Measurements from ENCODE around the gene ZNF611. TPM values are rescaled to one million over a fixed set of nuclear protein-coding genes. Genes with fewer than 3 reads are reported as not detected.
"Not testable (repeated sequence)": the region's sequence is repeated elsewhere in the genome, so short reads cannot be mapped to it uniquely, and the experiment has no call there.

The ZNF611 gene
- total and polyA plus RNA-seq, 7 donors: 1.4 to 9.2 (median 4.1) TPM

DNA sequence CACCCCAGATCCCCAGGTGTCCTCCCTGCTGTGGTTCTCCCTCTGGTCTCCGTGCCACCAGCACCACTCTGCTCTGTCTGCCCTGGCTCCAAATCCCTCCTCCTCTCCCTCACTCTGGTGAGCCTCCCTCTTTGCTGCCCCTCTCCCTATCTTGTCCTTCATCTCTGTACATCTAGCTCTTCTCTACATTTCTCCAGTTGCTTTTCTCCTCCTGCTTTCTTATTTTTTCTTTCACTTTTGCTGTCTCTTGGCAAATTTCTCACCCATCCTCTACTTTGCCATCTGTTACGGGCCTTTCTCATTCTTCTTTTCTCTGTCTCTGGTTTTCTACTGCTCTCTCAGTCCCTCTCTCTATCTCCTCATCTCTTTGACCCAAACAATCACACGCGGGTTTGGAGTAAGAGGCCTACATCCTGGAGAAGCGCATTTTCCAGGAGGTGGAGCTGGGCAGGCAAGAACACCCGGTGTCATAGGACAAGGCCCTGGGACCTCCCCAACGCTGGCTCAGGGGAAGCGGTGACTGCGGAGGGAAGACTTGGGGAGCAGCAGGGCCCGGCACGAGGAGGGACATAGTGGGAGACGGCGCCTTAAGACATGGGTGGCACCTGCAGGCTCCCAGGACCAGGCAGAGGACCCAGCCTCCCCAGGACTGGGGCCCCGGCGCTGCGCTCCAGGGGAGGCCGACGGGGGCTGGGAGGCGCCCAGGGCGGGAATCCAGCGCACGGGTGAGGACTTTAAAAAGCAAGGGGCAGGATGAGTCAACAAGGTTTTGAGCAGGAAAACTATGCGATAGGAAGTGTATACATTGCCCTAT lies 9.9 kb downstream of the ZNF611 start:
- 89 to 93% (median 91%) methylated on average over 23 of the region's 23 CpGs for WGBS, 3 donors
- Histone ChIP-seq H3K27ac (no peak overlapping the region), H3K9me3 (no peaks in the 10 kb centered on the region), H3K36me3 (ENCODE audit: insufficient read depth in 1 of 2, low read depth in 1 of 2) (peaks cover 3 to 55% of the 10 kb centered on the region in 2 donors), H3K27me3 (ENCODE audit: insufficient read depth in 3 of 3, low read length in 2 of 3) (no peaks in the 10 kb centered on the region), H3K4me3 (no peak overlapping the region), H3K4me1 (no peaks in the 10 kb centered on the region)
- TF ChIP-seq, protein P1, sequence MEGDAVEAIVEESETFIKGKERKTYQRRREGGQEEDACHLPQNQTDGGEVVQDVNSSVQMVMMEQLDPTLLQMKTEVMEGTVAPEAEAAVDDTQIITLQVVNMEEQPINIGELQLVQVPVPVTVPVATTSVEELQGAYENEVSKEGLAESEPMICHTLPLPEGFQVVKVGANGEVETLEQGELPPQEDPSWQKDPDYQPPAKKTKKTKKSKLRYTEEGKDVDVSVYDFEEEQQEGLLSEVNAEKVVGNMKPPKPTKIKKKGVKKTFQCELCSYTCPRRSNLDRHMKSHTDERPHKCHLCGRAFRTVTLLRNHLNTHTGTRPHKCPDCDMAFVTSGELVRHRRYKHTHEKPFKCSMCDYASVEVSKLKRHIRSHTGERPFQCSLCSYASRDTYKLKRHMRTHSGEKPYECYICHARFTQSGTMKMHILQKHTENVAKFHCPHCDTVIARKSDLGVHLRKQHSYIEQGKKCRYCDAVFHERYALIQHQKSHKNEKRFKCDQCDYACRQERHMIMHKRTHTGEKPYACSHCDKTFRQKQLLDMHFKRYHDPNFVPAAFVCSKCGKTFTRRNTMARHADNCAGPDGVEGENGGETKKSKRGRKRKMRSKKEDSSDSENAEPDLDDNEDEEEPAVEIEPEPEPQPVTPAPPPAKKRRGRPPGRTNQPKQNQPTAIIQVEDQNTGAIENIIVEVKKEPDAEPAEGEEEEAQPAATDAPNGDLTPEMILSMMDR (IDR thresholded peaks at IDR 0.05): no peak
- no peak for DNase-seq
- no peak for ATAC-seq
- intact Hi-C loops (cut with DNase I): no loop called here

DNA sequence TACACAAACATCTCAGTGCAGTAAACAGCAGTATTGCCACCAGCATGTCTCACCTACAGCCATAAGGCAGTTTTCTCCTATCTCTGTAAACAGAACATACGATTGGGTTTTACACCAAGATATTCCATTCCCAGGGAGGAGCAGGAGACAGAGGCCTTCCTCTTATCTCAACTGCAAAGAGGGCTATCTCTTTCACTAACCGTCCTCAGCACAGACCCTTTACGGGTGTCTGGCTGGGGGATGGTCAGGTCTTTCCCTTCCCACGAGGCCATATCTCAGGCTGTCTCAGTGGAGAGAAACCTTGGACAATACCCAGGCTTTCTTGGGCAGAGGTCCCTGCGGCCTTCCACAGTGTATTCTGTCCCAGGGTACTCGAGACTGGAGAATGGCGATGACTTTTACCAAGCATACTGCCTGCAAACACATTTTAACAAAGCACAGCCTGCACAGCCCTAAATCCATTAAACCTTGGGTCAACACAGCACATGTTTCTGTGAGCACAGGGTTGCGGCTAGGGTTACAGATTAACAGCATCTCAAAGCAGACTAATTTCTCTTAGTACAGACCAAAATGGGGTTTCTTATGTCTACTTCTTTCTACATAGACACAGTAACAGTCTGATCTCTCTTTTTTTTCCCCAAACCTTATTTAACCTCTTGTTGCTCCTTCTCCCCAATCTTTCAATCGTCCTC lies 10.8 kb downstream of the ZNF611 start:
- H3K4me3 ChIP-seq; ATAC-seq; H3K27me3 ChIP-seq (ENCODE audit: insufficient read depth in 3 of 3, low read length in 2 of 3); DNase-seq; H3K4me1 ChIP-seq; H3K9me3 ChIP-seq; H3K27ac ChIP-seq; intact Hi-C loops (cut with DNase I): not testable (repeated sequence)
- 69 to 75% (median 69%) methylated on average over 9 of the region's 9 CpGs for WGBS, 3 donors
- peaks cover 3 to 53% of the 10 kb centered on the region in 2 donors for H3K36me3 ChIP-seq (ENCODE audit: insufficient read depth in 1 of 2, low read depth in 1 of 2)

DNA sequence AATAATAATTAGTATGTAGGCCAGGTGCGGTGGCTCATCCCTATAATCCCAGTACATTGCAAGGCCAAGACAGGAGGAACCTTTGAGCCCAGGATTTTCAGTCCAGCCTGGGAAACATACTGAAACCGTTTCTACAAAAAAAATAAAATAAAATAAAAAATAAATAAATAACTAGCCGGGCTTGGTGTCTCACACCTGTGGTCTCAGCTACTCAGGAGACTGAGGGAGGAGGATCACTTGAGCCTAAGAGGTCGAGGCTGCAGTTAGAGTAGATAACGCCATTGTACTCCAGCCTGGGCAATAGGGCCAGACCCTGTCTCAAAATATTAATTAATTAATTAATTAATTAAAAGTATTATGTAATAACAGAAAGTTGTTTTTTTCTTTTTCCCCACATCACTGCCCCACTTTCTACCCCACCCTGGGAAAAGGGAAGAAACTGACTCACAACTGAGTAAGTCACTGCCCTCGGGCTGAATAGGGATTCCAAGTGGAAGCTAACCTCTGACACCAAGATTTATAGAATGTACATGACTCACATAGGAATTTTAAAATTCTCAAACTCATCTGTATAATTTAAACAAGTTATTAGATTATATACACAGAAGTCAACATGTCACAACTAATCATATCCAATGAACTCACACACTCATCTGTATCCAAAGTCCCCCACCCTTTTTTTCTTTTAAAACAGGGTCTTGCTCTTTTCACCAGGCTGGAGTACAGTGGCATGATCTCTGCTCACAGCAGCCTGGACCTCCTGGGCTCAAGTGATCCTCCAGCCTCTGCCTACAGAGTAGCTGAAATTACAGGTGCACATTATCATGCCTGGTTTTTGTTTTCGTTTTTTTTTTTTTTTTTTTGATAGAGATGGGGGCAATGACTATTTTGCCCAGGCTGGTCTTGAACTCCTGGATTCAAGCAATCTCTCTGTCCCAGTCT lies 12.5 kb downstream of the ZNF611 start:
- H3K36me3 ChIP-seq (ENCODE audit: insufficient read depth in 1 of 2, low read depth in 1 of 2): peaks cover 3 to 35% of the 10 kb centered on the region in 2 donors
- intact Hi-C loops (cut with DNase I): no loop called here
- H3K4me1 ChIP-seq: no peaks in the 10 kb centered on the region
- H3K9me3 ChIP-seq: no peaks in the 10 kb centered on the region
- DNase-seq (no peak), ATAC-seq (no peak)
- no peaks in the 10 kb centered on the region for H3K27me3 ChIP-seq (ENCODE audit: insufficient read depth in 3 of 3, low read length in 2 of 3)
- no peak overlapping the region for H3K4me3 ChIP-seq
- no peak overlapping the region for H3K27ac ChIP-seq
- TF ChIP-seq, protein P1 (IDR thresholded peaks at IDR 0.05): no peak
- WGBS, 3 donors: 85 to 93% (median 91%) methylated on average over 7 of the region's 7 CpGs

DNA sequence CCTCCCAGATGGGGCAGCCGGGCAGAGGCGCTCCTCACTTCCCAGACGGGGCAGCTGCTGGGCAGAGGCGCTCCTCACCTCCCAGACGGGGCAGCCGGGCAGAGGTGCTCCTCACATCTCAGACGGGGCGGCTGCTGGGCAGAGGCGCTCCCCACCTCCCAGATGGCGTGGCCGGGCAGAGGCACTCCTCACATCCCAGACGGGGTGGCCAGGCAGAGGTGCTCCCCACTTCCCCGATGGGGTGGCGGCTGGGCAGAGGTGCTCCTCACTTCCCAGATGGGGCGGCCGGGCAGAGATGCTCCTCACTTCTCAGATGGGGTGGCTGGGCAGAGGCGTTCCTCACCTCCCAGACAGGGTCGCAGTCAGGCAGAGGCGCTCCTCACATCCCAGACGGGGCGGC lies 14.3 kb downstream of the ZNF611 start:
- peaks cover 3 to 20% of the 10 kb centered on the region in 2 donors for H3K36me3 ChIP-seq (ENCODE audit: insufficient read depth in 1 of 2, low read depth in 1 of 2)
- H3K27me3 ChIP-seq (ENCODE audit: insufficient read depth in 3 of 3, low read length in 2 of 3); H3K4me1 ChIP-seq; H3K4me3 ChIP-seq; DNase-seq; H3K9me3 ChIP-seq; ATAC-seq; intact Hi-C loops (cut with DNase I); H3K27ac ChIP-seq: not testable (repeated sequence)
- 96 to 97% (median 97%) methylated on average over 21 of the region's 21 CpGs for WGBS, 3 donors

DNA sequence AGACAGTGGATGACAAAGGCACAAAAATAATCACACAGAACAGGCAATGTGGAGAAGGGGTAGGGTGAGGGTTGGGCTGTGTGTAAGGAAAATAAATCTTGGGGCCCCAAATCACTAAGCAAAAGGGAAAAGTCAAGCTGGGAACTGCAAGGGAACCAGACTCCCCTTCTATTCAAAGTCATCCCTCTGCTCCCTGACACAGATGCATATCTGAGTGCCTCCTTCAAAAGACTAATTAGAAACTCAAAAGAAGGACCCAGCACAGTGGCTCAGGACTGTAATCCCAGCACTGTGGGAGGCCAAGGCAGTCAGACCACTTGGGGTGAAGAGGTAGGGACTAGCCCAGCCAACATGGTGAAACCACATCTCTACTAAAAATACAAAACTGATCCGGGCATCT lies 18.3 kb downstream of the ZNF611 start:
- peaks cover 5 to 16% of the 10 kb centered on the region in 2 donors for H3K36me3 ChIP-seq (ENCODE audit: insufficient read depth in 1 of 2, low read depth in 1 of 2)

DNA sequence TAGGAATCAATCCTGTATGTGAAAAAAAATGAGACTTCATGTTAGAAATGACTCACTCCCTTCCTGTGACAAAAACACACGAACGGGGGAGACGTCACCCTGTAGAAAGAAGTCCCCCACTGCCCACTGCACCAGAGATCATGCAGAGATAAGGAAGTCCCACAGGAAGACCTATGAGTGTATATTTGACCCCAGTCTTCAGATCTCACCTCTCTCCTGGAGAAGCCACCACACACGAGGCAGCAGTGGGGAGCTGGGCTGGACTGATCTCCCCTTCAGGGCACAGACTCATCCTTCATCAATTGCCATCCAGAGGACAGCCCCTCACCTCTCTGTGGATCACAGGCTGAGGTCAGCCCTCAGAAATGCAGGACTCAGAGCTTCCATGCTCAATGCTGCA lies 18.9 kb downstream of the ZNF611 start:
- H3K4me3 ChIP-seq; H3K27ac ChIP-seq; H3K27me3 ChIP-seq (ENCODE audit: insufficient read depth in 3 of 3, low read length in 2 of 3); DNase-seq; intact Hi-C loops (cut with DNase I); H3K4me1 ChIP-seq; ATAC-seq; H3K9me3 ChIP-seq: not testable (repeated sequence)
- 47 to 54% (median 51%) methylated on average over 4 of the region's 4 CpGs for WGBS, 3 donors
- peaks cover 5 to 22% of the 10 kb centered on the region in 2 donors for H3K36me3 ChIP-seq (ENCODE audit: insufficient read depth in 1 of 2, low read depth in 1 of 2)

More for the DNA sequence above, 18.3 kb downstream of the ZNF611 start:
- TF ChIP-seq, protein P1 (IDR thresholded peaks at IDR 0.05): no peak
- ATAC-seq: no peak
- H3K27ac ChIP-seq: no peak overlapping the region
- intact Hi-C loops (cut with DNase I): no loop called here
- WGBS, 3 donors: 63 to 89% (median 68%) methylated on average over 1 of the region's 1 CpG
- H3K4me3 ChIP-seq: no peak overlapping the region
- no peak for DNase-seq
- no peaks in the 10 kb centered on the region for H3K27me3 ChIP-seq (ENCODE audit: insufficient read depth in 3 of 3, low read length in 2 of 3)
- no peaks in the 10 kb centered on the region for H3K9me3 ChIP-seq
- H3K4me1 ChIP-seq: no peaks in the 10 kb centered on the region

DNA sequence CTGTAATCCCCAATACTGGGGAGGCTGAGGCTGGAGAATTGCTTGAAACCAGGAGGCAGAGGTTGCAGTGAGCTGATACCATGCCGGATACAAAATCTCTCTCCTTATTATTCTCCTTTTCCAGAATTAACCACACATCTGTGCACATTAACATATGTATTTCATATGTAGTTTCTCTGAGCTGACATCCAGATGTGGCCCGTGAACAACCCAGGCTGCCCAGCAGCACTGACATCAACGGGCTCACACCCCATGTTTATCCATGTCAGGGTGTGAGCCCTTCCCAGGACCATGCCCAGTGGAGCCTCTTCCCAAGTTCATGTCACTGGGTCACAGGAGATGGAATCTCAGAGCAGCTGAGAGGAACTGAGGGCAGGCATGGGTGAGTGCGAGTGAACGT lies 19.5 kb downstream of the ZNF611 start:
- peaks cover 3 to 28% of the 10 kb centered on the region in 2 donors for H3K36me3 ChIP-seq (ENCODE audit: insufficient read depth in 1 of 2, low read depth in 1 of 2)

DNA sequence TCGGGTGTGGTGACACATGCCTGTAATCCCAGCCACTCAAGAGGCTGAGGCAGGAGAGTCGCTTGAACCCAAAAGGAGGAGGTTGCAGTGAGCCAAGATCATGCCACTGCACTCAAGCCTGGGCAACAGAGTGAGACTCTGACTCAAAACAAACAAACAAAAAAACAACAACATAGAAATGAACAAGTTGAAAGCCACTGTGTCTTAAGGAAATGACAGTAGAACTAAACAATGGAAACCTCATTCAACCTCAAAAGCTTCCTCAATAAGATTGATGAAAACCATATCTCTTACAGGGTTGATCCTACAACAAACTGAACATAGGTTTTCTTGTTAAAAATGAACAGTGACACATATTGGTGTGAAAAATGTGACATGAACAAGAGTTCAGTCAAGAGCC lies 21.8 kb downstream of the ZNF611 start:
- H3K4me1 ChIP-seq; DNase-seq; H3K4me3 ChIP-seq; H3K9me3 ChIP-seq; H3K27me3 ChIP-seq (ENCODE audit: insufficient read depth in 3 of 3, low read length in 2 of 3); ATAC-seq; H3K27ac ChIP-seq; intact Hi-C loops (cut with DNase I): not testable (repeated sequence)
- 93 to 98% (median 95%) methylated on average over 2 of the region's 2 CpGs for WGBS, 3 donors
- H3K36me3 ChIP-seq (ENCODE audit: insufficient read depth in 1 of 2, low read depth in 1 of 2): peaks cover 3 to 37% of the 10 kb centered on the region in 2 donors

More for the DNA sequence above, 19.5 kb downstream of the ZNF611 start:
- ATAC-seq; H3K4me1 ChIP-seq; H3K9me3 ChIP-seq; H3K27ac ChIP-seq; intact Hi-C loops (cut with DNase I); H3K4me3 ChIP-seq; DNase-seq; H3K27me3 ChIP-seq (ENCODE audit: insufficient read depth in 3 of 3, low read length in 2 of 3): not testable (repeated sequence)
- WGBS, 3 donors: 72 to 83% (median 78%) methylated on average over 5 of the region's 5 CpGs
